ENCODE results near the gene CASZ1.

The CASZ1 gene

GRCh38 chr1:10745886-10746455 is 50.5 kb downstream of the CASZ1 start:
- DNase-seq: no peak

GRCh38 chr1:10745383-10745782 is 51.1 kb downstream of the CASZ1 start:
- DNase-seq: no peak

GRCh38 chr1:10744654-10745238 is 51.7 kb downstream of the CASZ1 start:
- no peak for DNase-seq

GRCh38 chr1:10744029-10744428 is 52.4 kb downstream of the CASZ1 start:
- DNase-seq: no peak

GRCh38 chr1:10741696-10742095 is 54.8 kb downstream of the CASZ1 start:
- DNase-seq: no peak

- no peak for DNase-seq
Observed at GRCh38 chr1:10740123-10740522, 56.3 kb downstream of the CASZ1 start.

GRCh38 chr1:10739589-10739988 is 56.9 kb downstream of the CASZ1 start:
- no peak for DNase-seq

GRCh38 chr1:10738061-10739058 is 58.1 kb downstream of the CASZ1 start:
- DNase-seq: no peak

GRCh38 chr1:10737651-10738050 is 58.8 kb downstream of the CASZ1 start:
- DNase-seq: no peak

GRCh38 chr1:10736634-10737586 is 59.5 kb downstream of the CASZ1 start:
- DNase-seq: no peak

GRCh38 chr1:10735563-10736305 is 60.7 kb downstream of the CASZ1 start:
- DNase-seq: no peak

- DNase-seq: peak in 1 of 2 experiments; percentile 26
Observed at GRCh38 chr1:10734962-10735544, 61.4 kb downstream of the CASZ1 start.

- no peak for DNase-seq
Observed at GRCh38 chr1:10734375-10734774, 62.1 kb downstream of the CASZ1 start.

- DNase-seq: no peak
Observed at GRCh38 chr1:10733474-10734366, 62.7 kb downstream of the CASZ1 start.

GRCh38 chr1:10730985-10731384 is 65.5 kb downstream of the CASZ1 start:
- no peak for DNase-seq

GRCh38 chr1:10728595-10729410 is 67.6 kb downstream of the CASZ1 start:
- no peak for DNase-seq

- no peak for DNase-seq
Observed at GRCh38 chr1:10727751-10728232, 68.7 kb downstream of the CASZ1 start.

GRCh38 chr1:10726355-10726754 is 70.1 kb downstream of the CASZ1 start:
- DNase-seq: no peak
